Muscle of leg (tissue), 11 donors: ENCODE measurements around the gene TMEM135. TPM values are rescaled to one million over a fixed set of nuclear protein-coding genes. Genes with fewer than 3 reads are reported as not detected.
"Not testable (repeated sequence)": the region's sequence is repeated elsewhere in the genome, so short reads cannot be mapped to it uniquely, and the experiment has no call there.

Experiments used
- DNase-seq: peaks from one replicate; pipeline ENCODE4 v3.0.0; 2013
- H3K27ac ChIP-seq: one replicate; pipeline ENCODE4 v1.5.1; 2013; ENCODE audit warnings: mild to moderate bottlenecking, low read length, control low read depth
- H3K27me3 ChIP-seq: one replicate; pipeline ENCODE4 v1.6.1; 2013; ENCODE audit warnings: low read length; ENCODE audit not compliant: control insufficient read depth, insufficient read depth
- H3K36me3 ChIP-seq: one replicate; pipeline ENCODE4 v1.6.1; 2013; ENCODE audit warnings: low read length; ENCODE audit not compliant: control insufficient read depth, insufficient read depth
- H3K4me1 ChIP-seq: one replicate; pipeline ENCODE4 v1.6.1; 2013; ENCODE audit warnings: low read length; ENCODE audit not compliant: control insufficient read depth, insufficient read depth
- H3K4me3 ChIP-seq: one replicate; pipeline ENCODE4 v1.5.1; 2013; ENCODE audit warnings: low read length, control low read depth
- H3K9me3 ChIP-seq: replicated peaks from 2 replicates; pipeline ENCODE4 v1.6.1; 2013; ENCODE audit warnings: low read depth, low read length; ENCODE audit not compliant: control insufficient read depth
- WGBS: methylation state at CpG from one replicate; pipeline ENCODE4 v1.1.5; 2013; ENCODE audit warnings: missing lambda C conversion rate; ENCODE audit not compliant: insufficient coverage; 5-methylcytosine and 5-hydroxymethylcytosine counted together
- polyA plus RNA-seq, 8 donors: library from polyadenylated mRNA; unstranded; fragments of 120-200 nt; gene quantifications; one replicate each; pipeline versions ENCODE4 v1.2.1 to v1.2.3, GENCODE V29; 2013; ENCODE audit warnings: inconsistent platforms in 1 of 8, low replicate concordance in 1 of 8; ENCODE audit not compliant: insufficient read length in 8 of 8, insufficient read depth in 1 of 8
- total RNA-seq: library from RNA; stranded (reverse); fragments of 120-200 nt; gene quantifications from one replicate; pipeline ENCODE4 v1.2.4, GENCODE V29; 2013

TMEM135 gene
- total and polyA plus RNA-seq, 9 donors: 10.5 to 21.1 (median 14.9) TPM

DNA sequence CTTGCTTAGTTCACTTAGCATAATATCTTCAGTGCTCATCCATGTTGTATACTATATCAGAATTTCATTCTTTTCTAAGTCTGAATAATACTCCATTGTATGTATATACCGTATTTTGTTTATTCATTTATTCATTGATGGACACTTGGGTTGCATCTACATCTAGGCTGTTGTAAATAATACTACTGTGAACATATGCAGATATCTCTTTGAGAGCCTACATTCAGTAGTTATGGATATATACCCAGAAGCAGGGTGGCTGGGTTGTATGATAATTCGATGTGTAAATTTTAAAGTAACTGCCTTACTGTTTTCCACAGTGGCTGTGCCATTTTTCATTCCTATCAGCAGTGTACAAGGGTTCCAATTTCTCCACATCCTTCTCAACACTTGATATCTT is 116.5 kb downstream of the TMEM135 start:
- DNase-seq: no peak
- no peak overlapping the region for H3K4me3 ChIP-seq
- H3K27me3 ChIP-seq: no peaks in the 10 kb centered on the region
- H3K27ac ChIP-seq: no peak overlapping the region
- H3K9me3 ChIP-seq: no peaks in the 10 kb centered on the region
- H3K36me3 ChIP-seq: no peaks in the 10 kb centered on the region
- H3K4me1 ChIP-seq: no peaks in the 10 kb centered on the region
- no CpG with 5 or more reads among the region's 2 CpGs for WGBS

- no CpG with 5 or more reads among the region's 2 CpGs for WGBS
- Histone ChIP-seq H3K27ac (no peak overlapping the region), H3K36me3 (no peaks in the 10 kb centered on the region), H3K4me3 (no peak overlapping the region), H3K4me1 (no peaks in the 10 kb centered on the region), H3K9me3 (no peaks in the 10 kb centered on the region), H3K27me3 (no peaks in the 10 kb centered on the region)
- no peak for DNase-seq
Observed at GRCh38 chr11:87156970-87157369, 119.2 kb downstream of the TMEM135 start.

DNA sequence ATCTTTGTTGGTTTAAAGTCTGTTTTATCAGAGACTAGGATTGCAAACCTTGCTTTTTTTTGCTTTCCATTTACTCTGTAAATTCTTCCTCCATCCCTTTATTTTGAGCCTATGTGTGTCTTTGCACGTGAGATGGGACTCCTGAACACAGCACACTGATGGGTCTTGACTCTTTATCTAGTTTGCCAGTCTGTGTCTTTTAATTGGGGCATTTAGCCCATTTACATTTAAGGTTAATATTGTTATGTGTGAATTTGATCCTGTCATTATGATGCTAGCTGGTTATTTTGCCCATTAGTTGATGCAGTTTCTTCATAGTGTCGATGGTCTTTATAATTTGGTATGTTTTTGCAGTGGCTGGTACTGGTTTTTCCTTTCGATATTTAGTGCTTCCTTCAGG is 131.3 kb downstream of the TMEM135 start:
- H3K27me3 ChIP-seq, H3K27ac ChIP-seq, H3K4me1 ChIP-seq, DNase-seq, H3K36me3 ChIP-seq, H3K9me3 ChIP-seq, H3K4me3 ChIP-seq: not testable (repeated sequence)
- no CpG with 5 or more reads among the region's 3 CpGs for WGBS

DNA sequence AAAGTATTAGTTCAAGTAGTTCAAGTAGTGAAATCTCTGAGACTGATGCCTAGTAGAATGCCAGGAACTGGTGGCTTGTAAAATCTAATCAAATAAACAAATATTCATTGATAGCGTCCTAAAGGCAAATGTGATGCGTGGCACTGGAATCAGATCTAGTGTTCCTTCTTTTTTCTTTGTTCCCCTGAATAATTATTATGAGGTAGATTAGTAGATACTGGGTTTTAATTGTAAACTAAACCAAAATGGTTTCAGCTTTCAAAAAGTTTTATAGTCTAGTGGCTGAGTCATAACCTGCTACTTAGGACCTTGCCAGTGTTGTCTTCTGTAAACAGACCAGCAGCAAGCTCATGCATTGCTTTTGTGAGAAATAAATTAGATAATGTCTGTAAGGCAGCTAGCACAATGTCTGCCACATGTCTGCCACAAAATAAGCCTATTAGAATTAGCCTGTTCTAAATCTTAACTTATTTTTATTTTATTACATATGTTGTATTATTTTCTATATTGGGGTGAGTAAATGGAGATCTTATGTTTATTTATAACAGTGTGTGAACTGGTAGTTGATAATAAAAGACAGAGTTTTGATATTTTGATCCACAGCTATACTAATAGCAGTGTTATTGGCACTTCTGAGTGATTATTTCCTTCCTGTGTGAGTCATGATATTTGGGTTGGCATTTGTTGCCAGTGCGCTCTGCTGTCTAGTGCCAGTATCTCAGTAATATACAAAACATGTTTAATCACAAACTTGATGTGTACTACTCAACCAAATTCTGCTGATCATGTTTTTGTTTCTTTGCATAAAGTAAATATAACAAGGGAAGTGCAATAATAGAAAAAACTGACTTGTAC is 135.7 kb downstream of the TMEM135 start:
- no peak overlapping the region for H3K4me3 ChIP-seq
- no peaks in the 10 kb centered on the region for H3K36me3 ChIP-seq
- no peak overlapping the region for H3K27ac ChIP-seq
- H3K27me3 ChIP-seq: no peaks in the 10 kb centered on the region
- H3K4me1 ChIP-seq: no peaks in the 10 kb centered on the region
- DNase-seq: no peak
- H3K9me3 ChIP-seq: no peaks in the 10 kb centered on the region
- WGBS: no CpG with 5 or more reads among the region's 3 CpGs

- Histone ChIP-seq H3K27ac (no peak overlapping the region), H3K9me3 (no peaks in the 10 kb centered on the region)
- DNase-seq: peak; percentile 18
Observed at GRCh38 chr11:87174870-87175269, 137.1 kb downstream of the TMEM135 start.

GRCh38 chr11:87176044-87176443 is 138.3 kb downstream of the TMEM135 start:
- no peaks in the 10 kb centered on the region for H3K4me1 ChIP-seq
- no peaks in the 10 kb centered on the region for H3K9me3 ChIP-seq
- H3K27me3 ChIP-seq: no peaks in the 10 kb centered on the region
- DNase-seq: no peak
- no CpG with 5 or more reads among the region's 2 CpGs for WGBS
- H3K4me3 ChIP-seq: no peak overlapping the region
- no peaks in the 10 kb centered on the region for H3K36me3 ChIP-seq
- no peak overlapping the region for H3K27ac ChIP-seq

More at GRCh38 chr11:87174870-87175269, 137.1 kb downstream of the TMEM135 start:
- no peaks in the 10 kb centered on the region for H3K27me3 ChIP-seq
- H3K4me1 ChIP-seq: no peaks in the 10 kb centered on the region
- H3K4me3 ChIP-seq: no peak overlapping the region
- no peaks in the 10 kb centered on the region for H3K36me3 ChIP-seq

- WGBS: no CpG with 5 or more reads among the region's 1 CpG
- H3K27ac ChIP-seq: no peak overlapping the region
Observed at GRCh38 chr11:87179621-87180020, 141.9 kb downstream of the TMEM135 start.

DNA sequence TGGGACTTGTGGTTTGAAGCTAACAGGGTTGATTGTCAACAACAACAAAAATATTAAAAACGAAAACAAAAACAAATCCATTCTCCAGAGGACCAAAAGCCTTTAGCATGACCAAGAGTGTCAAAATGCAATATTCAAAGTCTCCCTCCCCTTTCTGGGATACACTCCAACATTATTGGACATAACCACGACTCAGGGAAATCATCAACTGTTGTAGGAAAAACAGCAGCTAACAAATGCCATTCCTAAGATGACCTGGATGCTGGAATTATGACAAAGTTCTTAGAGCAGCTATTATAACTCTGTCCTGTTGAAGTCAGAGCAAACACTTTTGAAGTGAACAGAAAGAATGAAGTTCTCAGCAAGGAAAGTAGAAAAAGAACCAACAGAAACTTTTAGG is 143.0 kb downstream of the TMEM135 start:
- no CpG with 5 or more reads among the region's 2 CpGs for WGBS
- Histone ChIP-seq H3K4me1 (no peaks in the 10 kb centered on the region), H3K36me3 (no peaks in the 10 kb centered on the region), H3K4me3 (no peak overlapping the region), H3K9me3 (no peaks in the 10 kb centered on the region), H3K27me3 (no peaks in the 10 kb centered on the region), H3K27ac (no peak overlapping the region)
- DNase-seq: peak; percentile 90

More at GRCh38 chr11:87179621-87180020, 141.9 kb downstream of the TMEM135 start:
- H3K4me1 ChIP-seq: no peaks in the 10 kb centered on the region
- no peaks in the 10 kb centered on the region for H3K27me3 ChIP-seq
- no peaks in the 10 kb centered on the region for H3K36me3 ChIP-seq
- no peaks in the 10 kb centered on the region for H3K9me3 ChIP-seq
- no peak overlapping the region for H3K4me3 ChIP-seq
- DNase-seq: peak; percentile 27

- H3K27me3 ChIP-seq: no peaks in the 10 kb centered on the region
- no peak for DNase-seq
- H3K9me3 ChIP-seq: no peaks in the 10 kb centered on the region
- no CpG with 5 or more reads among the region's 3 CpGs for whole genome bisulfite sequencing
- no peak overlapping the region for H3K4me3 ChIP-seq
- H3K36me3 ChIP-seq: no peaks in the 10 kb centered on the region
- H3K4me1 ChIP-seq: no peaks in the 10 kb centered on the region
- H3K27ac ChIP-seq: no peak overlapping the region
Observed at GRCh38 chr11:87181143-87181542, 143.4 kb downstream of the TMEM135 start.

GRCh38 chr11:87185228-87185627 is 147.5 kb downstream of the TMEM135 start:
- peak; percentile 23 for DNase-seq
- no peaks in the 10 kb centered on the region for H3K4me1 ChIP-seq
- no peaks in the 10 kb centered on the region for H3K36me3 ChIP-seq
- H3K27ac ChIP-seq: no peak overlapping the region
- WGBS: no CpG with 5 or more reads among the region's 2 CpGs
- no peaks in the 10 kb centered on the region for H3K27me3 ChIP-seq
- no peak overlapping the region for H3K4me3 ChIP-seq
- no peaks in the 10 kb centered on the region for H3K9me3 ChIP-seq
